GM19035 (cell line): Measurements from ENCODE around the gene RASSF1.

Experiments used
- ATAC-seq: cut with Tn5 transposase; IDR thresholded peaks from one replicate; pipeline ENCODE4 v1.9.1; 2021; ENCODE audit not compliant: unreplicated experiment

Gene RASSF1

GRCh38 chr3:50369012-50369670 is 28.5 kb upstream of the RASSF1 start:
- no peak for ATAC-seq

GRCh38 chr3:50365842-50366220 is 25.2 kb upstream of the RASSF1 start:
- peak; percentile 3 for ATAC-seq

GRCh38 chr3:50365080-50365841 is 24.6 kb upstream of the RASSF1 start:
- ATAC-seq, result peak; percentile 86

GRCh38 chr3:50364573-50365079 is 24.0 kb upstream of the RASSF1 start:
- peak; percentile 1 for ATAC-seq

GRCh38 chr3:50359760-50360110 is 19.1 kb upstream of the RASSF1 start:
- ATAC-seq, result peak; percentile 10

- ATAC-seq, result peak; percentile 99
Observed at GRCh38 chr3:50358911-50359759, 18.5 kb upstream of the RASSF1 start, which contains the start of gene TMEM115. Gene TMEM115 (minus strand): TSS chr3:50359521. CDS start chr3:50359063, 458 bp downstream.

- no peak for ATAC-seq
Observed at GRCh38 chr3:50358355-50358910, 17.8 kb upstream of the RASSF1 start.

GRCh38 chr3:50357481-50357880 is 16.8 kb upstream of the RASSF1 start:
- ATAC-seq, result no peak

- ATAC-seq, result no peak
Observed at GRCh38 chr3:50356553-50356952, 15.9 kb upstream of the RASSF1 start.

GRCh38 chr3:50355829-50356552 is 15.4 kb upstream of the RASSF1 start:
- no peak for ATAC-seq

GRCh38 chr3:50354850-50355249 is 14.2 kb upstream of the RASSF1 start:
- ATAC-seq, result no peak

- ATAC-seq, result no peak
Observed at GRCh38 chr3:50354186-50354764, 13.6 kb upstream of the RASSF1 start.

- ATAC-seq, result no peak
Observed at GRCh38 chr3:50353245-50354004, 12.8 kb upstream of the RASSF1 start.

- no peak for ATAC-seq
Observed at GRCh38 chr3:50352781-50353180, 12.1 kb upstream of the RASSF1 start.

- no peak for ATAC-seq
Observed at GRCh38 chr3:50351323-50351697, 10.7 kb upstream of the RASSF1 start.

GRCh38 chr3:50350527-50351322 is 10.1 kb upstream of the RASSF1 start, which contains the start of the genes CYB561D2 and NPRL2:
Gene CYB561D2 (plus strand): TSS chr3:50350862. CDS start chr3:50351434, 572 bp downstream.
Gene NPRL2 (minus strand): TSS chr3:50350775. CDS start chr3:50350652, 123 bp downstream.
- ATAC-seq, result peak; percentile 80

GRCh38 chr3:50350213-50350526 is 9.5 kb upstream of the RASSF1 start:
- no peak for ATAC-seq

GRCh38 chr3:50347187-50347813 is 6.7 kb upstream of the RASSF1 start:
- ATAC-seq, result no peak
